OCI-LY7 (cell line): ENCODE data around the gene TTC7B. TPM values are rescaled to one million over a fixed set of nuclear protein-coding genes. Genes with fewer than 3 reads are reported as not detected.

Source experiments
- BruUV-seq: library from RNA; stranded (reverse); fragments of 400-500 nt; replicated peaks from 2 replicates; lab custom pipeline; 2021; lab: Mats Ljungman, UMichigan
- CTCF ChIA-PET: fragments of 300-600 bp; sonication (Branson Sonifier 250); formaldehyde crosslinking; loops from one replicate; lab custom pipeline; 2022; ENCODE audit warnings: antibody characterized with exemption; ENCODE audit not compliant: unreplicated experiment; lab: Charles Lee
- POLR2A ChIA-PET: fragments of 300-600 bp; sonication (Branson Sonifier 250); formaldehyde crosslinking; loops from one replicate; lab custom pipeline; 2022; ENCODE audit warnings: antibody characterized with exemption; lab: Charles Lee
- DNase-seq: peaks from one replicate; pipeline ENCODE4 v3.0.0-alpha.2; 2015; ENCODE audit warnings: low spot score
- H2AFZ ChIP-seq: fragments of 200-600 bp; sonication (generic), shearing (Covaris generic); 2 replicates; pipeline ENCODE4 v1.6.1; 2014; ENCODE audit warnings: mild to moderate bottlenecking, antibody characterized with exemption, low read length, moderate library complexity
- H3K27ac ChIP-seq: fragments of 200-600 bp; sonication (generic); 2 replicates; pipeline ENCODE4 v1.5.1; 2014; ENCODE audit warnings: mixed run types, low read depth, mild to moderate bottlenecking, moderate library complexity, low read length, inconsistent platforms; ENCODE audit not compliant: poor library complexity, severe bottlenecking
- H3K36me3 ChIP-seq: fragments of 200-600 bp; sonication (generic); 2 replicates; pipeline ENCODE4 v1.6.1; 2014; ENCODE audit warnings: mild to moderate bottlenecking, antibody characterized with exemption, low read length, moderate library complexity, mixed read lengths; ENCODE audit not compliant: insufficient read depth
- H3K4me1 ChIP-seq: fragments of 200-600 bp; sonication (generic); 2 replicates; pipeline ENCODE4 v1.5.1; 2014; ENCODE audit warnings: mild to moderate bottlenecking, low read length; ENCODE audit not compliant: insufficient read depth, poor library complexity, severe bottlenecking
- H3K4me2 ChIP-seq: fragments of 200-600 bp; sonication (generic); 2 replicates; pipeline ENCODE4 v1.6.1; 2014; ENCODE audit warnings: mild to moderate bottlenecking, low read length
- H3K4me3 ChIP-seq: fragments of 200-600 bp; sonication (generic); 2 replicates; pipeline ENCODE4 v1.5.1; 2014; ENCODE audit warnings: mild to moderate bottlenecking, low read depth, low read length; ENCODE audit not compliant: poor library complexity, severe bottlenecking
- H3K79me2 ChIP-seq: fragments of 200-600 bp; sonication (generic); 2 replicates; pipeline ENCODE4 v1.6.1; 2016; ENCODE audit warnings: low read depth, mild to moderate bottlenecking, low read length, moderate library complexity, mixed read lengths; ENCODE audit not compliant: insufficient read depth
- H3K9me2 ChIP-seq: fragments of 200-600 bp; sonication (generic); 2 replicates; pipeline ENCODE4 v1.6.1; 2016; ENCODE audit warnings: mild to moderate bottlenecking, low read length, mixed read lengths; ENCODE audit not compliant: insufficient read depth
- H3K9me3 ChIP-seq: fragments of 200-600 bp; sonication (generic); 2 replicates; pipeline ENCODE4 v1.6.1; 2014; ENCODE audit warnings: mild to moderate bottlenecking, mixed run types, low read length, mixed read lengths
- H4K20me1 ChIP-seq: fragments of 200-600 bp; sonication (generic); 2 replicates; pipeline ENCODE4 v1.6.1; 2014; ENCODE audit warnings: mild to moderate bottlenecking, antibody characterized with exemption, low read length, moderate library complexity, mixed read lengths; ENCODE audit not compliant: insufficient read depth
- CTCF ChIP-seq: fragments of 200-600 bp; sonication (generic); conservative IDR thresholded peaks from 2 replicates; pipeline ENCODE4 v1.5.1; 2014; ENCODE audit warnings: mild to moderate bottlenecking, antibody characterized with exemption, low read length, moderate library complexity, mixed read lengths
- EZH2phosphoT487 ChIP-seq: fragments of 200-600 bp; sonication (generic); IDR thresholded peaks from 2 replicates; pipeline ENCODE4 v1.6.1; 2018; ENCODE audit warnings: low read depth, borderline replicate concordance, mild to moderate bottlenecking, mixed run types, antibody characterized with exemption, low read length, moderate library complexity, mixed read lengths
- intact Hi-C: fragments of 100-400 bp; cut with micrococcal nuclease; formaldehyde crosslinking; loops from one replicate; pipeline ENCODE4 v1.10.0; 2022; ENCODE audit not compliant: unreplicated experiment
- total RNA-seq, 2 experiments: library from RNA; depleted of rRNA in 1 of 2; stranded (reverse); fragments of >200 nt in 1 of 2; shearing (Covaris generic) in 1 of 2; gene quantifications; 2 replicates each; pipeline ENCODE4 v1.2.3, GENCODE V29; 2014 to 2022

The TTC7B gene
- total RNA-seq, 2 experiments from 2014 or later, result 0.19 to 0.51 TPM

- H3K36me3 ChIP-seq, result no peaks in the 10 kb centered on the region
- no peaks in the 10 kb centered on the region for H3K9me2 ChIP-seq
- H3K9me3 ChIP-seq, result no peaks in the 10 kb centered on the region
- POLR2A ChIA-PET, result no interaction called here
- no peak overlapping the region for H3K27ac ChIP-seq
- no TSS peak for BruUV-seq
- intact Hi-C loops, result no loop called here
- no peak overlapping the region for H3K4me3 ChIP-seq
- DNase-seq, result no peak
- no peak overlapping the region for H2AFZ ChIP-seq
- H3K79me2 ChIP-seq, result no peaks in the 10 kb centered on the region
- H3K4me1 ChIP-seq, result no peaks in the 10 kb centered on the region
- CTCF ChIA-PET, result no interaction called here
- H3K4me2 ChIP-seq, result no peak overlapping the region
- TF ChIP-seq CTCF, result no peak
- H4K20me1 ChIP-seq, result no peaks in the 10 kb centered on the region
These were observed 255.7 kb downstream of the TTC7B start for GRCh38 chr14:90560558-90560957.

GRCh38 chr14:90559811-90560492 is 256.3 kb downstream of the TTC7B start:
- Histone ChIP-seq H3K4me2 (no peak overlapping the region), H3K4me1 (no peaks in the 10 kb centered on the region), H4K20me1 (no peaks in the 10 kb centered on the region), H3K9me3 (no peaks in the 10 kb centered on the region), H3K27ac (no peak overlapping the region), H3K36me3 (no peaks in the 10 kb centered on the region), H3K4me3 (no peak overlapping the region), H3K79me2 (no peaks in the 10 kb centered on the region), H2AFZ (no peak overlapping the region), H3K9me2 (no peaks in the 10 kb centered on the region)
- POLR2A ChIA-PET, result no interaction called here
- no TSS peak for BruUV-seq
- intact Hi-C loops, result no loop called here
- TF ChIP-seq EZH2phosphoT487 (no peak), CTCF (no peak)
- CTCF ChIA-PET, result no interaction called here
- no peak for DNase-seq

GRCh38 chr14:90558983-90559590 is 257.1 kb downstream of the TTC7B start:
- Histone ChIP-seq H3K4me3 (no peak overlapping the region), H2AFZ (no peak overlapping the region), H3K27ac (no peak overlapping the region), H3K4me2 (no peak overlapping the region), H3K79me2 (no peaks in the 10 kb centered on the region), H3K9me2 (no peaks in the 10 kb centered on the region), H3K36me3 (no peaks in the 10 kb centered on the region), H3K9me3 (no peaks in the 10 kb centered on the region), H4K20me1 (no peaks in the 10 kb centered on the region), H3K4me1 (no peaks in the 10 kb centered on the region)
- DNase-seq, result no peak
- intact Hi-C loops, result no loop called here
- TF ChIP-seq EZH2phosphoT487, result no peak
- no peak for TF ChIP-seq CTCF
- ChIA-PET POLR2A (no interaction called here), CTCF (no interaction called here)
- no TSS peak for BruUV-seq
